Measurements from ENCODE around the gene NTNG2. TPM values are rescaled to one million over a fixed set of nuclear protein-coding genes. Genes with fewer than 3 reads are reported as not detected.

Gene NTNG2
- total and polyA plus RNA-seq, 8 donors: under 0.01 to 8.1 (median 0.31) TPM; not detected in 1

GRCh38 chr9:132183715-132184114 lies 21.9 kb downstream of the NTNG2 start:
- intact Hi-C loops (cut with DNase I; ENCODE audit: low total_unique reads): no loop called here
- Histone ChIP-seq H3K9me3 (no peaks in the 10 kb centered on the region), H3K27me3 (peaks cover 0 to 99% (median 43%) of the 10 kb centered on the region in 3 donors), H3K4me1 (peaks cover 0 to 14% (median 0%) of the 10 kb centered on the region in 4 donors), H3K27ac (no peak overlapping the region), H3K36me3 (no peaks in the 10 kb centered on the region), H3K4me3 (no peak overlapping the region)
- TF ChIP-seq POLR2AphosphoS5 (IDR thresholded peaks at IDR 0.05): no peak
- TF ChIP-seq EP300 (IDR thresholded peaks at IDR 0.05): no peak
- no peak for TF ChIP-seq CTCF (IDR thresholded peaks at IDR 0.05)
- no peak for TF ChIP-seq POLR2A (IDR thresholded peaks at IDR 0.05)
- WGBS, 5 donors: 44 to 71% (median 48%) methylated on average over 6 to 7 of the region's 7 CpGs
- no peak for DNase-seq

GRCh38 chr9:132184124-132184523 lies 22.3 kb downstream of the NTNG2 start:
- intact Hi-C loops (cut with DNase I; ENCODE audit: low total_unique reads): no loop called here
- whole genome bisulfite sequencing, 5 donors: 48 to 69% (median 50%) methylated on average over 11 of the region's 11 CpGs
- peaks cover 0 to 14% (median 0%) of the 10 kb centered on the region in 4 donors for H3K4me1 ChIP-seq
- no peaks in the 10 kb centered on the region for H3K9me3 ChIP-seq
- H3K36me3 ChIP-seq: no peaks in the 10 kb centered on the region
- H3K4me3 ChIP-seq: no peak overlapping the region
- DNase-seq: no peak
- peaks cover 0 to 97% (median 43%) of the 10 kb centered on the region in 3 donors for H3K27me3 ChIP-seq
- no peak for TF ChIP-seq POLR2A (IDR thresholded peaks at IDR 0.05)
- TF ChIP-seq POLR2AphosphoS5 (IDR thresholded peaks at IDR 0.05): no peak
- TF ChIP-seq EP300 (IDR thresholded peaks at IDR 0.05): no peak
- no peak for TF ChIP-seq CTCF (IDR thresholded peaks at IDR 0.05)
- no peak overlapping the region for H3K27ac ChIP-seq

GRCh38 chr9:132185073-132186009 lies 23.5 kb downstream of the NTNG2 start:
- 19 to 27% (median 24%) methylated on average over 17 to 20 of the region's 20 CpGs for WGBS, 5 donors
- H3K4me3 ChIP-seq: no peak overlapping the region
- TF ChIP-seq POLR2A (IDR thresholded peaks at IDR 0.05) (no peak), EP300 (IDR thresholded peaks at IDR 0.05) (no peak), CTCF (IDR thresholded peaks at IDR 0.05) (no peak), POLR2AphosphoS5 (IDR thresholded peaks at IDR 0.05) (no peak)
- DNase-seq: peak in 1 of 2 donors; percentile 59
- no peak overlapping the region for H3K27ac ChIP-seq
- peaks cover 0 to 94% (median 43%) of the 10 kb centered on the region in 3 donors for H3K27me3 ChIP-seq
- intact Hi-C loops (cut with DNase I; ENCODE audit: low total_unique reads): no loop called here
- H3K36me3 ChIP-seq: no peaks in the 10 kb centered on the region
- peaks cover 0 to 14% (median 0%) of the 10 kb centered on the region in 4 donors for H3K4me1 ChIP-seq
- H3K9me3 ChIP-seq: no peaks in the 10 kb centered on the region

GRCh38 chr9:132187121-132187620 lies 25.3 kb downstream of the NTNG2 start:
- Histone ChIP-seq H3K36me3 (no peaks in the 10 kb centered on the region), H3K27me3 (peaks cover 0 to 94% (median 41%) of the 10 kb centered on the region in 3 donors), H3K27ac (no peak overlapping the region), H3K9me3 (no peaks in the 10 kb centered on the region), H3K4me1 (peaks cover 0 to 7% (median 0%) of the 10 kb centered on the region in 4 donors), H3K4me3 (no peak overlapping the region)
- no peak for TF ChIP-seq POLR2A (IDR thresholded peaks at IDR 0.05)
- TF ChIP-seq CTCF (IDR thresholded peaks at IDR 0.05): no peak
- no peak for TF ChIP-seq POLR2AphosphoS5 (IDR thresholded peaks at IDR 0.05)
- no peak for TF ChIP-seq EP300 (IDR thresholded peaks at IDR 0.05)
- intact Hi-C loops (cut with DNase I; ENCODE audit: low total_unique reads): no loop called here
- DNase-seq: peak in 1 of 2 donors; percentile 27
- WGBS, 5 donors: 20 to 43% (median 35%) methylated on average over 13 to 14 of the region's 14 CpGs

Data from stomach (tissue), 9 donors.